Measurements from ENCODE around the gene EXTL2.
"Not testable (repeated sequence)": the region's sequence is repeated elsewhere in the genome, so short reads cannot be mapped to it uniquely, and the experiment has no call there.

EXTL2 gene

DNA sequence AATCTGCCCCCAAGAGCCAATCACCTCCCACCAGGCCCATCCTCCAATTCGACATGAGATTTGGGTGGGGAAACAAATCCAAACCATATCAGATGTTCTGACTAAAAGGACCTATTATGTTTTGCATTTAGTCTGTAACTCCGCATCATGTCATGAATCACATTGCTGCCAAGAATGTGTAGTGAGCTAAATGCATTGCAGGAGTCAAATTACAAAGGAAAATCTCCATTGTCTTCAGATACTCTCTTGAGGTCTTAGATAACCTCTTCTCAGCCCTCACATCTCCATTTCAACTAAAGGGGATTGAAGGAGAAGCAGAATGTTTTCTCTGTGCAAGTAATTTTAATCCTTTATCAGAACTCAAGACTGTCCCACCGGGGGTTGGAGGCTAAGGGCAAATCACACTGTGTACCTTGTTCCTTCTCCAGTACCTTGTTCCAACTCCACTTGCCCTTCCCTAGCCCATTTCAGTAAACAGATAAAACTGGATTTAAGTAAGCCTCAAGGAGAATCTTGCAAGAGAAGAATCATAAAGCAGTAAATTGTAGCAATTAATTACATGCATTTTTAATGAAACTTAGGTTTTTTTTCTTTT, 34.1 kb downstream of the EXTL2 start:
- Histone ChIP-seq H3K4me3 (no peak overlapping the region), H3K27ac (no peak overlapping the region)
- TF ChIP-seq, protein P1, sequence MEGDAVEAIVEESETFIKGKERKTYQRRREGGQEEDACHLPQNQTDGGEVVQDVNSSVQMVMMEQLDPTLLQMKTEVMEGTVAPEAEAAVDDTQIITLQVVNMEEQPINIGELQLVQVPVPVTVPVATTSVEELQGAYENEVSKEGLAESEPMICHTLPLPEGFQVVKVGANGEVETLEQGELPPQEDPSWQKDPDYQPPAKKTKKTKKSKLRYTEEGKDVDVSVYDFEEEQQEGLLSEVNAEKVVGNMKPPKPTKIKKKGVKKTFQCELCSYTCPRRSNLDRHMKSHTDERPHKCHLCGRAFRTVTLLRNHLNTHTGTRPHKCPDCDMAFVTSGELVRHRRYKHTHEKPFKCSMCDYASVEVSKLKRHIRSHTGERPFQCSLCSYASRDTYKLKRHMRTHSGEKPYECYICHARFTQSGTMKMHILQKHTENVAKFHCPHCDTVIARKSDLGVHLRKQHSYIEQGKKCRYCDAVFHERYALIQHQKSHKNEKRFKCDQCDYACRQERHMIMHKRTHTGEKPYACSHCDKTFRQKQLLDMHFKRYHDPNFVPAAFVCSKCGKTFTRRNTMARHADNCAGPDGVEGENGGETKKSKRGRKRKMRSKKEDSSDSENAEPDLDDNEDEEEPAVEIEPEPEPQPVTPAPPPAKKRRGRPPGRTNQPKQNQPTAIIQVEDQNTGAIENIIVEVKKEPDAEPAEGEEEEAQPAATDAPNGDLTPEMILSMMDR (IDR thresholded peaks at IDR 0.05) = no peak
- DNase-seq (ENCODE audit: low spot score) = no peak

DNA sequence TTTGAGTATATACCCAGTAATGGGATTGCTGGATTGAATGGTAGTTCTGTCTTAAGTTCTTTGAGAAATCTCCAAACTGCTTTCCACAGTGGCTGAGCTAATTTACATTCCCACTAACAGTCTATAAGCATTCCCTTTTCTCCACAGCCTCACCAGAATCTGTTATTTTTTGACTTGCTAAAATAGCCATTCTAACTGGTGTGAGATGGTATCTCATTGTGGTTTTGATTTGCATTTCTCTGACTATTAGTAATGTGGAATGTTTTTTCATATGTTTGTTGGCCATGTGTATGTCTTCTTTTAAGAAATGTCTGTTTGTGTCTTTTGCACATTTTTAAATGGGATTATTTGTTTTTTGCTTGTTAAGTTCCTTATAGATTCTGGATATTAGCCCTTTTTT, 39.5 kb downstream of the EXTL2 start:
- not testable (repeated sequence) for H3K4me3 ChIP-seq; H3K27ac ChIP-seq; DNase-seq (ENCODE audit: low spot score)

DNA sequence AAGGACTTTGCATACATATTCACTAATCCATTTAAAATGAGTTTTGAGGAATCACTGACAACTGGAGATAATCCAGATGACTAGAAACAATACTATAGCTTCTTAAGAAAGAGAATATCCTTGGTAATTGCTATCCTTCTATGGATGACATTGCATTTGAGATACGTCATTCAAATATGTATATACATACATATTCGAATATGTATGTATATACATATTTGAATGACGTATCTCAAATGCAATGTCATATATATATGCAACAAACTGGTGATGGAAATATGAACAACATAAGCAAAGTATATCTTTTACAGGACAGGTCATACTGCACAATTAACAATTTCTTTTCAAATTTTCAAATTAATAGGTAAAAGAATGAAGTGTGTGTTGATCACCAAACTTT, 41.7 kb downstream of the EXTL2 start:
- TF ChIP-seq, protein P1 (IDR thresholded peaks at IDR 0.05) = no peak
- Histone ChIP-seq H3K27ac (no peak overlapping the region), H3K4me3 (no peak overlapping the region)
- DNase-seq (ENCODE audit: low spot score) = no peak

DNA sequence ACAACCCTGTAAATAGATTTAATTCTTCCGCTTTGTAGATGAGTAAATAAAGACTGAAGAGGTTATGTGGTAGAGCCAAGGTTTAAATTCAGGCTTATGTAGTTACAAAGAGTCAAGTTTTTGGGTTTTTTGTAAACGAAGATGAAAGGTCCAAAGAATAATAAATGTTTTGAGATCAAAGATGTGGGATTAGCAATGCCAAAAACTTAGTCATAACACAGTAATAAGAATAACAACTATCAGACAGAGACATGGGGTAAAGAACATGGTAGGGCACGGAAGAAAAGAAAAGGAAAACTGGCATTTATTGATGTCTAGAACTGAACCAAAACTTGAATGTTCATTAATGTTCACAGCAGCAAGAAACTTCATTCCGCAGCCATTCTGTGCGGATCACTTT, 42.9 kb downstream of the EXTL2 start:
- Histone ChIP-seq H3K27ac (no peak overlapping the region), H3K4me3 (no peak overlapping the region)
- no peak for DNase-seq (ENCODE audit: low spot score)
- TF ChIP-seq, protein P1 (IDR thresholded peaks at IDR 0.05) = no peak

DNA sequence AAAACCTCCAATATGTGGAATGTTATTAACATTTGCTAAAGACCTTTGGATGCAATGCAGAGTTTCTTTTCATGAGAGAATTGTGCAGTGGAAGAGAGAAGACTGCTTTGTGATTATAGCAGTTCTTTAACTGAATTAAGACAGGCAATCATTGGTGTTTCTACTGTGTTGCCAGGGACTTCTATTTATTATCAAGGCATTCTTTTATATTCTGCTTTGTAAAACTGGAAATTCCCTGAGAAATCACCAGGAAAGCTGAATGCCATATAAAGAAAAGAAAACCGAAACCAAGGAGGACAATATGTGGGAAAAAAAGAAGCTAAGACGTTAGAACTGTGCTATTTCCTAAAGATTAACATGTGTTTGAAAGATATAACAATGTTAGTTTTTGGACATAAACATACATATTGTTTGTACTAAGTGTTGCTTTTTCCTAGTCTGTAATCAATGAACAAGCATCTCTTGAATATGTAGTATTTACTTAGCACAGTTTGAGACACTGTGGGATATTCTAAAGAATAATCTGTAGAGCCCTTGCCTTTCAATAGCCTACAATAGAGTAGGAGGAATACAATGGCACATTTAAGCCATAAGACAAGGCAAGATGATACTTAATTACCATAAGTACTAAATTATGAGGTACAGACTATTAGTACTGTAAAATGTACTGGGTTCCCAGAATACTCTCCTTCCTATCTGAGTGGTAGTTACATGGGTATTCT, 47.1 kb downstream of the EXTL2 start:
- Histone ChIP-seq H3K4me3 (peak overlapping the region; percentile 60), H3K27ac (no peak overlapping the region)
- DNase-seq (ENCODE audit: low spot score) = no peak
- TF ChIP-seq, protein P1 (IDR thresholded peaks at IDR 0.05) = no peak

DNA sequence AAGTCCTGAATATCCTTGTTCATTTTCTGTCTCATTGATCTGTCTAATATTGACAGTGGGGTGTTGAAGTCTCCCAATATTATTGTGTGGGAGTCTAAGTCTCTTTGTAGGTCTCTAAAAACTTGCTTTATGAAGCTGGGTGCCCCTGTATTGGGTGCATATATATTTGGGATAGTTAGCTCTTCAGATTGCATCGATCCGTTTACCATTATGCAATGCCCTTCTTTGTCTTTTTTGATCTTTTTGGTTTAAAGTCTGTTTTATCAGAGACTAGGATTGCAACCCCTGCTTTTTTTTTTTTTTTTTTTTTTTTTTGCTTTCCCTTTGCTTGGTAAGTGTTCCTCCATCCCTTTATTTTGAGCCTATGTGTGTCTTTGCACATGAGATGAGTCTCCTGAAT, 51.5 kb downstream of the EXTL2 start:
- H3K4me3 ChIP-seq; DNase-seq (ENCODE audit: low spot score): not testable (repeated sequence)

DNA sequence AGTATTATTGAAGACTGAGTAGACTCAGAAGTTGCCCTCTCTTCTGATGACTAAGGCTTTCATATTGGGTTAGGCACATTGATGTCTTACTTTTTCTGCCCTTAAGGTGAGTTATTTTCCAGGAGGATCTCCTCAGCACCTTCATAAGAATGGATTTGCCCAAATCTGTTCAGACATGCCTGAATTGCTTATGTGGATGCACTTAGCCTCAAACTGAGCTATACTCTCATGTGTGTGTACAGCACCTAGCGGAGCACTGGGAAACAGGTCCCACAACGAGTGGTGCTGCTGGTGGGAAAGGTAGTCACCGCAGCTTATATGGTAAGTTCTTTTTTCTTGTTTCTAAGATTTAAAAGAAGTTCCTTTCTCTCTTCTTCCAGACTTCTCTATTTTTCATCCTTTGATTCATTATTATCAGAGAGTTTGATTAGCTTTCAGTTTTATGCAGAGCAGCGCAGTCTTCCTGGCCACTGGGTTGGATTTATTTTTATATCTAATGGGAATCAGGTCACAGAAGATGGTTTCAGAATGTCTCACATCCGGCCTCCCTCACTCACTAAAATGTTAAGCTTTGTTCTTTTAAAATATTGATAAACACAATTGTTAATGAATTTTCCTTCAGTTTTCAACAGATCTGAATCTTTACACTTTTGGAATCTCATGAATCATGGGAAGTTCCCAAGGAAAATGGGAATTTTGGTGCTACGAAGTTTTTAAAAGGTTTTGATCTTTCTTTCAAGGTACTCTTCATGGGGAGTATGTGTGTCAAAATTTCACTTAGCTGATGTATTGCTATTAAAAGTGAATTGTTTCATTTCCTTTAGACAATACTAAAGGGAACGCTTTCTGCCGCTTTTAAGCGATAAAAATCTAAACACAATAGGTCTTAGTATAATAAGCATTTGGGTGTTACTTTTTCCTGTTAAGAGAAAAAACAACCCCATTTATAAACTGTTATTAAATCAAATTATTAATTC, 58.5 kb downstream of the EXTL2 start:
- Histone ChIP-seq H3K27ac (peak overlapping the region in 1 of 2 donors; percentile 5), H3K4me3 (no peak overlapping the region)
- DNase-seq (ENCODE audit: low spot score) = no peak
- TF ChIP-seq, protein P1 (IDR thresholded peaks at IDR 0.05) = no peak

More for the DNA sequence above, 51.5 kb downstream of the EXTL2 start:
- H3K27ac ChIP-seq = not testable (repeated sequence)

Data from coronary artery (tissue), 2 donors.